Measurements from ENCODE around the gene TUFM. TPM values are rescaled to one million over a fixed set of nuclear protein-coding genes. Genes with fewer than 3 reads are reported as not detected.
A peak's percentile ranks its signal among the peaks of the same experiment; 100 is the strongest.
"Not testable (repeated sequence)": the region's sequence is repeated elsewhere in the genome, so short reads cannot be mapped to it uniquely, and the experiment has no call there.

Gene TUFM
- total RNA-seq, 1 experiment from 2014 or later = 161 TPM

GRCh38 chr16:28872952-28873351 is 26.8 kb upstream of the TUFM start:
- Histone ChIP-seq H3K9ac (ENCODE audit: low read length) (no peak overlapping the region), H3K27ac (ENCODE audit: low read length) (no peak overlapping the region), H3K27me3 (ENCODE audit: low read length) (no peaks in the 10 kb centered on the region), H2AFZ (ENCODE audit: low read length) (no peak overlapping the region), H3K4me1 (ENCODE audit: low read length) (peaks cover 8% of the 10 kb centered on the region), H4K20me1 (ENCODE audit: insufficient read depth, low read depth, low read length) (no peaks in the 10 kb centered on the region), H3K9me2 (replicated peaks; ENCODE audit: insufficient read depth, low read length) (no peaks in the 10 kb centered on the region), H3K4me3 (ENCODE audit: low read length) (no peak overlapping the region), H3K4me2 (ENCODE audit: low read depth, low read length, poor library complexity, severe bottlenecking) (no peak overlapping the region), H3K79me2 (ENCODE audit: low read length) (0 out of 2 replicates have a peak, but pooled peaks cover 3% of the 10 kb centered on the region), H3K9me3 (ENCODE audit: low read length) (no peaks in the 10 kb centered on the region), H3K36me3 (ENCODE audit: insufficient read depth, low read length) (peaks cover 8% of the 10 kb centered on the region; the same call in 1 of the 2 replicates)
- no peak for DNase-seq

GRCh38 chr16:28869201-28869600 is 23.1 kb upstream of the TUFM start:
- DNase-seq = no peak
- peaks cover 6% of the 10 kb centered on the region; the same call in 1 of the 2 replicates for H4K20me1 ChIP-seq (ENCODE audit: insufficient read depth, low read depth, low read length)
- H3K36me3 ChIP-seq (ENCODE audit: insufficient read depth, low read length) = peaks cover 16% of the 10 kb centered on the region; the same call in 1 of the 2 replicates
- no peaks in the 10 kb centered on the region for H3K27me3 ChIP-seq (ENCODE audit: low read length)
- H3K9me2 ChIP-seq (replicated peaks; ENCODE audit: insufficient read depth, low read length) = no peaks in the 10 kb centered on the region
- peaks cover 14% of the 10 kb centered on the region for H3K4me1 ChIP-seq (ENCODE audit: low read length)
- peaks cover 20% of the 10 kb centered on the region for H3K79me2 ChIP-seq (ENCODE audit: low read length)
- no peaks in the 10 kb centered on the region for H3K9me3 ChIP-seq (ENCODE audit: low read length)
- no peak overlapping the region for H3K27ac ChIP-seq (ENCODE audit: low read length)
- no peak overlapping the region for H3K4me2 ChIP-seq (ENCODE audit: low read depth, low read length, poor library complexity, severe bottlenecking)
- no peak overlapping the region for H3K9ac ChIP-seq (ENCODE audit: low read length)
- no peak overlapping the region for H2AFZ ChIP-seq (ENCODE audit: low read length)
- H3K4me3 ChIP-seq (ENCODE audit: low read length) = no peak overlapping the region

- not testable (repeated sequence) for H3K4me2 ChIP-seq (ENCODE audit: low read depth, low read length, poor library complexity, severe bottlenecking); H2AFZ ChIP-seq (ENCODE audit: low read length); H3K4me3 ChIP-seq (ENCODE audit: low read length); H4K20me1 ChIP-seq (ENCODE audit: insufficient read depth, low read depth, low read length); H3K9ac ChIP-seq (ENCODE audit: low read length); H3K27ac ChIP-seq (ENCODE audit: low read length); H3K9me3 ChIP-seq (ENCODE audit: low read length); H3K27me3 ChIP-seq (ENCODE audit: low read length); H3K9me2 ChIP-seq (replicated peaks; ENCODE audit: insufficient read depth, low read length); DNase-seq
- H3K36me3 ChIP-seq (ENCODE audit: insufficient read depth, low read length) = peaks cover 14% of the 10 kb centered on the region; the same call in 1 of the 2 replicates
- peaks cover 15% of the 10 kb centered on the region for H3K4me1 ChIP-seq (ENCODE audit: low read length)
- H3K79me2 ChIP-seq (ENCODE audit: low read length) = peaks cover 33% of the 10 kb centered on the region
Measured at GRCh38 chr16:28867646-28868045, 21.5 kb upstream of the TUFM start.

- peaks cover 16% of the 10 kb centered on the region for H3K4me1 ChIP-seq (ENCODE audit: low read length)
- H3K79me2 ChIP-seq (ENCODE audit: low read length) = peaks cover 37% of the 10 kb centered on the region
- H2AFZ ChIP-seq (ENCODE audit: low read length) = no peak overlapping the region
- H3K27me3 ChIP-seq (ENCODE audit: low read length) = no peaks in the 10 kb centered on the region
- H3K9me2 ChIP-seq (replicated peaks; ENCODE audit: insufficient read depth, low read length) = no peaks in the 10 kb centered on the region
- no peak overlapping the region for H3K4me2 ChIP-seq (ENCODE audit: low read depth, low read length, poor library complexity, severe bottlenecking)
- DNase-seq = no peak
- H3K36me3 ChIP-seq (ENCODE audit: insufficient read depth, low read length) = peaks cover 14% of the 10 kb centered on the region; the same call in 1 of the 2 replicates
- H3K9ac ChIP-seq (ENCODE audit: low read length) = no peak overlapping the region
- H3K27ac ChIP-seq (ENCODE audit: low read length) = no peak overlapping the region
- H3K9me3 ChIP-seq (ENCODE audit: low read length) = no peaks in the 10 kb centered on the region
- H3K4me3 ChIP-seq (ENCODE audit: low read length) = no peak overlapping the region
- H4K20me1 ChIP-seq (ENCODE audit: insufficient read depth, low read depth, low read length) = peaks cover 10% of the 10 kb centered on the region; the same call in 1 of the 2 replicates
Measured at GRCh38 chr16:28867241-28867640, 21.1 kb upstream of the TUFM start.

- H4K20me1 ChIP-seq (ENCODE audit: insufficient read depth, low read depth, low read length) = peaks cover 10% of the 10 kb centered on the region; the same call in 1 of the 2 replicates
- no peak overlapping the region for H3K4me3 ChIP-seq (ENCODE audit: low read length)
- peaks cover 14% of the 10 kb centered on the region; the same call in 1 of the 2 replicates for H3K36me3 ChIP-seq (ENCODE audit: insufficient read depth, low read length)
- H3K4me1 ChIP-seq (ENCODE audit: low read length) = peaks cover 22% of the 10 kb centered on the region
- no peak overlapping the region for H3K27ac ChIP-seq (ENCODE audit: low read length)
- peaks cover 44% of the 10 kb centered on the region for H3K79me2 ChIP-seq (ENCODE audit: low read length)
- H3K4me2 ChIP-seq (ENCODE audit: low read depth, low read length, poor library complexity, severe bottlenecking) = no peak overlapping the region
- no peak overlapping the region for H2AFZ ChIP-seq (ENCODE audit: low read length)
- H3K9me2 ChIP-seq (replicated peaks; ENCODE audit: insufficient read depth, low read length) = no peaks in the 10 kb centered on the region
- H3K9ac ChIP-seq (ENCODE audit: low read length) = no peak overlapping the region
- H3K27me3 ChIP-seq (ENCODE audit: low read length) = no peaks in the 10 kb centered on the region
- DNase-seq = no peak
- H3K9me3 ChIP-seq (ENCODE audit: low read length) = no peaks in the 10 kb centered on the region
Measured at GRCh38 chr16:28866454-28866804, 20.3 kb upstream of the TUFM start.

GRCh38 chr16:28865722-28866453 is 19.7 kb upstream of the TUFM start:
- Histone ChIP-seq H3K79me2 (ENCODE audit: low read length) (peaks cover 44% of the 10 kb centered on the region), H3K9ac (ENCODE audit: low read length) (no peak overlapping the region; the same call in 1 of the 2 replicates)

GRCh38 chr16:28865001-28865688 is 19.0 kb upstream of the TUFM start:
- Histone ChIP-seq H3K4me3 (ENCODE audit: low read length) (peak overlapping the region; percentile 98; the same call in 1 of the 2 replicates), H3K4me2 (ENCODE audit: low read depth, low read length, poor library complexity, severe bottlenecking) (peak overlapping the region; percentile 97)

More at GRCh38 chr16:28865722-28866453, 19.7 kb upstream of the TUFM start:
- Histone ChIP-seq H3K27ac (ENCODE audit: low read length) (no peak overlapping the region), H3K4me3 (ENCODE audit: low read length) (no peak overlapping the region), H3K9me3 (ENCODE audit: low read length) (no peaks in the 10 kb centered on the region), H3K27me3 (ENCODE audit: low read length) (no peaks in the 10 kb centered on the region), H2AFZ (ENCODE audit: low read length) (no peak overlapping the region), H3K36me3 (ENCODE audit: insufficient read depth, low read length) (peaks cover 14% of the 10 kb centered on the region; the same call in 1 of the 2 replicates), H3K4me1 (ENCODE audit: low read length) (peaks cover 22% of the 10 kb centered on the region), H4K20me1 (ENCODE audit: insufficient read depth, low read depth, low read length) (peaks cover 10% of the 10 kb centered on the region; the same call in 1 of the 2 replicates), H3K4me2 (ENCODE audit: low read depth, low read length, poor library complexity, severe bottlenecking) (no peak overlapping the region), H3K9me2 (replicated peaks; ENCODE audit: insufficient read depth, low read length) (no peaks in the 10 kb centered on the region)
- DNase-seq = no peak

More at GRCh38 chr16:28865001-28865688, 19.0 kb upstream of the TUFM start:
- Histone ChIP-seq H3K9me2 (replicated peaks; ENCODE audit: insufficient read depth, low read length) (no peaks in the 10 kb centered on the region), H3K36me3 (ENCODE audit: insufficient read depth, low read length) (peaks cover 14% of the 10 kb centered on the region; the same call in 1 of the 2 replicates), H3K9ac (ENCODE audit: low read length) (peak overlapping the region; percentile 98), H4K20me1 (ENCODE audit: insufficient read depth, low read depth, low read length) (peaks cover 10% of the 10 kb centered on the region; the same call in 1 of the 2 replicates), H3K27me3 (ENCODE audit: low read length) (no peaks in the 10 kb centered on the region), H3K27ac (ENCODE audit: low read length) (no peak overlapping the region), H2AFZ (ENCODE audit: low read length) (no peak overlapping the region), H3K79me2 (ENCODE audit: low read length) (peaks cover 44% of the 10 kb centered on the region), H3K4me1 (ENCODE audit: low read length) (peaks cover 22% of the 10 kb centered on the region), H3K9me3 (ENCODE audit: low read length) (no peaks in the 10 kb centered on the region)
- DNase-seq = no peak

Data from Karpas-422 (cell line).